HG02798 (cell line): ENCODE results near the gene IL9R.
"Not testable (repeated sequence)": the region's sequence is repeated elsewhere in the genome, so short reads cannot be mapped to it uniquely, and the experiment has no call there.

Experiments
- ATAC-seq: cut with Tn5 transposase; IDR thresholded peaks from one replicate; pipeline ENCODE4 v1.9.1; 2021; ENCODE audit warnings: mild to moderate bottlenecking; ENCODE audit not compliant: unreplicated experiment, poor library complexity

IL9R gene

GRCh38 chrX:156028653-156029237, 31.2 kb downstream of the IL9R start:
- not testable (repeated sequence) for ATAC-seq

- ATAC-seq, result not testable (repeated sequence)
Observed at GRCh38 chrX:156029296-156029695, 31.8 kb downstream of the IL9R start.

- not testable (repeated sequence) for ATAC-seq
Observed at GRCh38 chrX:156029707-156030442, 32.4 kb downstream of the IL9R start.

GRCh38 chrX:156030474-156030873, 33.0 kb downstream of the IL9R start:
- ATAC-seq, result not testable (repeated sequence)
